CD14-positive monocyte (primary cell): ENCODE measurements around the gene CREBBP. TPM values are rescaled to one million over a fixed set of nuclear protein-coding genes. Genes with fewer than 3 reads are reported as not detected.

ENCODE experiments used
- DNase-seq, 3 donors: peaks; one replicate each; pipeline ENCODE4 v3.0.0-alpha.2; 2011 to 2022
- H2AFZ ChIP-seq: 2 replicates; pipeline ENCODE4 v1.6.0; 2012; ENCODE audit warnings: mild to moderate bottlenecking, low read depth, low read length, inconsistent platforms; ENCODE audit not compliant: insufficient read depth, poor library complexity, severe bottlenecking
- H3K27ac ChIP-seq, 2 donors: 1 replicate in 1 of 2; 2 replicates in 1 of 2; pipeline ENCODE4 v1.5.1; 2012 to 2013; ENCODE audit warnings: low read length in 2 of 2, control low read depth in 1 of 2, inconsistent platforms in 1 of 2, low read depth in 1 of 2, mild to moderate bottlenecking in 1 of 2
- H3K27me3 ChIP-seq, 2 donors: one replicate each; pipeline versions ENCODE4 v1.6.0 to v1.6.1; 2011 to 2013; ENCODE audit warnings: low read length in 2 of 2; ENCODE audit not compliant: control insufficient read depth in 2 of 2, insufficient read depth in 2 of 2
- H3K36me3 ChIP-seq, 2 donors: replicated peaks in 1 of 2; 1 replicate in 1 of 2; 2 replicates in 1 of 2; pipeline versions ENCODE4 v1.5.1 to v1.6.1; 2012 to 2013; ENCODE audit warnings: low read length in 2 of 2, control low read depth in 1 of 2, inconsistent platforms in 1 of 2, mild to moderate bottlenecking in 1 of 2; ENCODE audit not compliant: insufficient read depth in 2 of 2, control insufficient read depth in 1 of 2
- H3K4me1 ChIP-seq, 2 donors: 1 replicate in 1 of 2; 2 replicates in 1 of 2; pipeline versions ENCODE4 v1.5.1 to v1.6.1; 2012 to 2013; ENCODE audit warnings: low read length in 2 of 2, control low read depth in 1 of 2, inconsistent platforms in 1 of 2, mild to moderate bottlenecking in 1 of 2, moderate library complexity in 1 of 2; ENCODE audit not compliant: insufficient read depth in 2 of 2, control insufficient read depth in 1 of 2
- H3K4me2 ChIP-seq: replicated peaks from 2 replicates; pipeline ENCODE3; 2012; ENCODE audit warnings: low read length, moderate library complexity, mild to moderate bottlenecking; ENCODE audit not compliant: poor library complexity, severe bottlenecking; ENCODE audit errors: extremely low read depth
- H3K4me3 ChIP-seq, 3 experiments: fragments of 200-600 bp in 1 of 3; sonication (generic) in 1 of 3; replicated peaks in 1 of 3; 1 replicate in 2 of 3; 2 replicates in 1 of 3; pipeline ENCODE4 v1.5.1; 2011 to 2013; ENCODE audit warnings: low read length in 3 of 3, mild to moderate bottlenecking in 3 of 3, control low read depth in 2 of 3, low read depth in 2 of 3, inconsistent platforms in 1 of 3, moderate library complexity in 1 of 3
- H3K79me2 ChIP-seq: 2 replicates; pipeline ENCODE4 v1.6.0; 2012; ENCODE audit warnings: mild to moderate bottlenecking, control low read depth, inconsistent platforms, low read length, moderate library complexity; ENCODE audit not compliant: insufficient read depth
- H3K9ac ChIP-seq: 2 replicates; pipeline ENCODE4 v1.6.0; 2017; ENCODE audit warnings: low read length, mild to moderate bottlenecking; ENCODE audit not compliant: insufficient read depth, poor library complexity, severe bottlenecking
- H3K9me3 ChIP-seq, 2 donors: replicated peaks in 1 of 2; 1 replicate in 1 of 2; 2 replicates in 1 of 2; pipeline versions ENCODE4 v1.5.1 to v1.6.1; 2012 to 2013; ENCODE audit warnings: low read length in 2 of 2, control low read depth in 1 of 2; ENCODE audit not compliant: control insufficient read depth in 1 of 2, insufficient read depth in 1 of 2
- H4K20me1 ChIP-seq: 2 replicates; pipeline ENCODE4 v1.6.0; 2012; ENCODE audit warnings: mild to moderate bottlenecking, low read length, control low read depth, moderate library complexity; ENCODE audit not compliant: insufficient read depth
- H3K27ac Mint-ChIP-seq, 7 donors: one replicate each; pipeline ENCODE4 v1.8.0; 2020; ENCODE audit warnings: mild to moderate bottlenecking in 7 of 7, mixed read lengths in 7 of 7, moderate library complexity in 6 of 7, inconsistent platforms in 2 of 7
- H3K27me3 Mint-ChIP-seq, 3 donors: one replicate each; pipeline ENCODE4 v1.8.0; 2021 to 2022; ENCODE audit warnings: low read depth in 3 of 3, mild to moderate bottlenecking in 3 of 3, mixed read lengths in 3 of 3, moderate library complexity in 3 of 3, inconsistent platforms in 1 of 3
- H3K36me3 Mint-ChIP-seq, 2 donors: one replicate each; pipeline ENCODE4 v1.8.0; 2020; ENCODE audit warnings: mixed read lengths in 2 of 2, inconsistent platforms in 1 of 2, mild to moderate bottlenecking in 1 of 2
- H3K4me1 Mint-ChIP-seq: one replicate; pipeline ENCODE4 v1.8.0; 2020; ENCODE audit warnings: mild to moderate bottlenecking, mixed read lengths
- H3K4me3 Mint-ChIP-seq, 2 donors: one replicate each; pipeline ENCODE4 v1.8.0; 2020; ENCODE audit warnings: mild to moderate bottlenecking in 2 of 2, mixed read lengths in 2 of 2, moderate library complexity in 1 of 2
- H3K9me3 Mint-ChIP-seq, 7 donors: one replicate each; pipeline ENCODE4 v1.8.0; 2020 to 2022; ENCODE audit warnings: mixed read lengths in 7 of 7, mild to moderate bottlenecking in 6 of 7, moderate library complexity in 6 of 7, inconsistent platforms in 2 of 7
- CTCF ChIP-seq: fragments of 200-600 bp; IDR thresholded peaks from one replicate; pipeline ENCODE4 v1.8.0; 2022; ENCODE audit warnings: antibody characterized with exemption, mild to moderate bottlenecking
- WGBS: methylation state at CpG from one replicate; pipeline ENCODE4 v1.1.5; 2013; ENCODE audit warnings: missing lambda C conversion rate; ENCODE audit not compliant: insufficient coverage; 5-methylcytosine and 5-hydroxymethylcytosine counted together
- intact Hi-C, 2 donors: fragments of 100-400 bp; cut with micrococcal nuclease; formaldehyde crosslinking; loops; one replicate each; pipeline versions ENCODE4 v1.15.0 to v1.15.1; 2023
- polyA plus RNA-seq, 3 donors: library from polyadenylated mRNA; depleted of rRNA in 1 of 3; unstranded in 2 of 3; stranded (reverse) in 1 of 3; fragments of 300-500 nt in 2 of 3; fragments of >200 nt in 1 of 3; fragmentation: Illumina TruSeq in 2 of 3; gene quantifications; 1 replicate in 2 of 3; 2 replicates in 1 of 3; pipeline ENCODE4 v1.2.3, GENCODE V29; 2012 to 2021

Gene CREBBP
- polyA plus RNA-seq, 3 donors = 2.1 to 26.9 (median 6.2) TPM

GRCh38 chr16:3850544-3850899, 30.0 kb downstream of the CREBBP start:
- Histone ChIP-seq H3K27ac (peak overlapping the region in 1 of 2 donors; percentile 33), H3K9me3 (no peaks in the 10 kb centered on the region), H3K36me3 (peaks cover 28 to 48% of the 10 kb centered on the region in 2 donors), H3K79me2 (peaks cover 99% of the 10 kb centered on the region), H3K9ac (no peak overlapping the region), H3K4me3 (no peak overlapping the region), H3K4me1 (peaks cover 30 to 31% of the 10 kb centered on the region in 2 donors), H3K4me2 (no peak overlapping the region), H3K27me3 (no peaks in the 10 kb centered on the region), H4K20me1 (peaks cover 99% of the 10 kb centered on the region), H2AFZ (no peak overlapping the region)
- intact Hi-C loops = no loop called here
- Mint-ChIP-seq H3K9me3 (no peaks in the 10 kb centered on the region), H3K27me3 (peaks cover 0 to 3% (median 2%) of the 10 kb centered on the region in 3 donors), H3K27ac (peak overlapping the region in 2 of 7 donors; percentile 31 to 40), H3K4me3 (no peak overlapping the region), H3K4me1 (peaks cover 34% of the 10 kb centered on the region), H3K36me3 (peaks cover 36 to 51% of the 10 kb centered on the region in 2 donors)
- 97% methylated on average over 9 of the region's 10 CpGs for WGBS
- no peak for DNase-seq
- no peak for TF ChIP-seq CTCF

- intact Hi-C loops = no loop called here
These were observed 30.6 kb downstream of the CREBBP start for GRCh38 chr16:3849751-3850543.

More at GRCh38 chr16:3849751-3850543, 30.6 kb downstream of the CREBBP start:
- Histone ChIP-seq H2AFZ (no peak overlapping the region), H3K9me3 (no peaks in the 10 kb centered on the region), H3K4me1 (peaks cover 24 to 26% of the 10 kb centered on the region in 2 donors), H3K4me2 (no peak overlapping the region), H3K79me2 (peaks cover 99% of the 10 kb centered on the region), H3K27ac (peak overlapping the region in 1 of 2 donors; percentile 33), H3K4me3 (no peak overlapping the region), H4K20me1 (peaks cover 99% of the 10 kb centered on the region), H3K36me3 (peaks cover 28 to 48% of the 10 kb centered on the region in 2 donors), H3K27me3 (no peaks in the 10 kb centered on the region), H3K9ac (no peak overlapping the region)
- H3K36me3 Mint-ChIP-seq = peaks cover 36 to 57% of the 10 kb centered on the region in 2 donors
- no peak for DNase-seq
- H3K27ac Mint-ChIP-seq = peak overlapping the region in 3 of 7 donors; percentile 18 to 31 (median 30)
- H3K27me3 Mint-ChIP-seq = peaks cover 0 to 2% (median 0%) of the 10 kb centered on the region in 3 donors
- no peak for TF ChIP-seq CTCF
- 100% methylated on average over 11 of the region's 19 CpGs for WGBS
- no peak overlapping the region for H3K4me3 Mint-ChIP-seq
- no peaks in the 10 kb centered on the region for H3K9me3 Mint-ChIP-seq
- H3K4me1 Mint-ChIP-seq = peaks cover 32% of the 10 kb centered on the region
